Keratinocyte (primary cell): ENCODE results near the gene FAXC. TPM values are rescaled to one million over a fixed set of nuclear protein-coding genes. Genes with fewer than 3 reads are reported as not detected.

Experiments used
- DNase-seq: peaks from one replicate; pipeline ENCODE4 v3.0.0-alpha.2; 2011; ENCODE audit warnings: low read depth, missing footprints, low spot score
- FAIRE-seq: peaks from 2 replicates; lab custom pipeline; 2011; peaks lifted over from hg19 to GRCh38; lab: Jason Lieb, UNC
- H2AFZ ChIP-seq: 2 replicates; pipeline ENCODE4 v1.6.0; 2012; ENCODE audit warnings: low read length, control low read depth, inconsistent platforms; ENCODE audit not compliant: control insufficient read depth
- H3K27ac ChIP-seq: 2 replicates; pipeline ENCODE4 v1.5.1; 2011; ENCODE audit warnings: low read length; ENCODE audit not compliant: control insufficient read depth, insufficient read depth
- H3K27me3 ChIP-seq: 3 replicates; pipeline ENCODE4 v1.6.0; 2011; ENCODE audit warnings: low read length; ENCODE audit not compliant: control insufficient read depth, insufficient read depth; ENCODE audit errors: extremely low read depth
- H3K36me3 ChIP-seq, 2 experiments: 2 replicates in 1 of 2; 3 replicates in 1 of 2; pipeline ENCODE4 v1.5.1; 2011; ENCODE audit warnings: low read length in 2 of 2, mild to moderate bottlenecking in 1 of 2; ENCODE audit not compliant: control insufficient read depth in 2 of 2, insufficient read depth in 2 of 2; ENCODE audit errors: extremely low read depth in 1 of 2
- H3K4me1 ChIP-seq: 3 replicates; pipeline ENCODE4 v1.5.1; 2011; ENCODE audit warnings: low read length; ENCODE audit not compliant: control insufficient read depth, insufficient read depth; ENCODE audit errors: extremely low read depth
- H3K4me2 ChIP-seq: 3 replicates; pipeline ENCODE4 v1.6.0; 2011; ENCODE audit warnings: low read depth, low read length; ENCODE audit not compliant: control insufficient read depth, insufficient read depth; ENCODE audit errors: extremely low read depth
- H3K4me3 ChIP-seq, 3 experiments: fragments of 200-600 bp in 1 of 3; sonication (generic) in 1 of 3; 2 replicates in 2 of 3; 3 replicates in 1 of 3; pipeline ENCODE4 v1.5.1; 2011 to 2016; ENCODE audit warnings: low read length in 3 of 3, mild to moderate bottlenecking in 3 of 3, control low read depth in 2 of 3, inconsistent platforms in 1 of 3, low read depth in 1 of 3, mixed read lengths in 1 of 3, mixed run types in 1 of 3, moderate library complexity in 1 of 3; ENCODE audit not compliant: control insufficient read depth in 2 of 3, insufficient read depth in 2 of 3; ENCODE audit errors: extremely low read depth in 1 of 3
- H3K79me2 ChIP-seq: 2 replicates; pipeline ENCODE4 v1.6.0; 2012; ENCODE audit warnings: low read length; ENCODE audit not compliant: control insufficient read depth, insufficient read depth
- H3K9ac ChIP-seq: 3 replicates; pipeline ENCODE4 v1.6.0; 2011; ENCODE audit warnings: low read length; ENCODE audit not compliant: control insufficient read depth, insufficient read depth; ENCODE audit errors: extremely low read depth
- H3K9me1 ChIP-seq: 3 replicates; pipeline ENCODE4 v1.6.0; 2011; ENCODE audit warnings: low read length; ENCODE audit not compliant: control insufficient read depth, insufficient read depth; ENCODE audit errors: extremely low read depth
- H3K9me3 ChIP-seq: 2 replicates; pipeline ENCODE4 v1.5.1; 2012; ENCODE audit warnings: low read depth, low read length; ENCODE audit not compliant: control insufficient read depth
- H4K20me1 ChIP-seq: 3 replicates; pipeline ENCODE4 v1.6.0; 2011; ENCODE audit warnings: low read length; ENCODE audit not compliant: control insufficient read depth, insufficient read depth; ENCODE audit errors: extremely low read depth
- EZH2 ChIP-seq: IDR thresholded peaks from one replicate; pipeline ENCODE4 v1.6.1; 2012; ENCODE audit warnings: inconsistent platforms, mild to moderate bottlenecking, low read length, moderate library complexity
- dilution Hi-C: fragments of 300-500 bp; cut with MboI; formaldehyde crosslinking; loops from one replicate; pipeline ENCODE4 v1.7.0; 2020; ENCODE audit warnings: low sequenced_read_pairs; ENCODE audit not compliant: extremely low pct_ligation_motif_present
- polyA plus RNA-seq, 5 experiments: library from polyadenylated mRNA; depleted of rRNA in 3 of 5; stranded (reverse) in 3 of 5; stranded (forward) in 1 of 5; unstranded in 1 of 5; fragments of >200 nt; gene quantifications; 1 replicate in 1 of 5; 2 replicates in 3 of 5; 3 replicates in 1 of 5; pipeline versions ENCODE4 v1.2.1 to v1.2.3, GENCODE V29; 2011 to 2012; ENCODE audit warnings: missing spikeins in 2 of 5, low read depth in 1 of 5, low replicate concordance in 1 of 5
- TF ChIP-seq, protein P1 (sequence below), 3 experiments: IDR thresholded peaks in 1 of 3; conservative IDR thresholded peaks in 1 of 3; optimal IDR thresholded peaks in 1 of 3; 2 replicates in 2 of 3; 3 replicates in 1 of 3; pipeline versions ENCODE3 to v1.5.1; 2011; ENCODE audit warnings: low read length in 3 of 3, mild to moderate bottlenecking in 3 of 3, moderate library complexity in 2 of 3, control low read depth in 1 of 3, inconsistent platforms in 1 of 3; ENCODE audit not compliant: insufficient read depth in 2 of 3; ENCODE audit errors: extremely low read depth in 1 of 3

The FAXC gene
- polyA plus RNA-seq, 1 donor (not counting 4 experiments of a cell fraction or from before 2014, with no cell fraction given) = 8.3 TPM

DNA sequence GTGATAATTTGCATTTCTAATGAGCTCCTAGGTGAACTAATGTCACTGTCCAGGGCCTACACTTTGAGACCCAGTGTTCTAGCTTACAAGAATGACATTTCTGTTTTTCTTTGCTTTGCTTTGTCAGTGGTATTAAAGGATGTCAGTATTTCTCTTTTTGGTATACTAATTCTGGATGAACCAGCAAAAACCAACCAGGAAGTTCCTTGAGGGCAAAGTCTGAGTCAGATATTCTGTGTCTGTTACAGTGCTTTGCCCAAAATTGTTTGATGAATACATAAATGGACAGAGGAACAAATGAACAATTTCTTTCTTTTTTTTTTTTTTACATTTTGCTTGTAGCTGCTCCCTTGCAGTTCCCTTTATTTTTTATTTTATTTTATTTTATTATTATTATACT lies 29.2 kb upstream of the FAXC start:
- Histone ChIP-seq H3K4me2 (no peak overlapping the region), H3K9me1 (no peaks in the 10 kb centered on the region), H3K4me1 (no peaks in the 10 kb centered on the region), H3K79me2 (no peaks in the 10 kb centered on the region), H3K36me3 (no peaks in the 10 kb centered on the region), H3K4me3 (no peak overlapping the region), H3K27ac (no peak overlapping the region), H4K20me1 (no peaks in the 10 kb centered on the region), H3K9ac (no peak overlapping the region), H3K9me3 (no peaks in the 10 kb centered on the region), H3K27me3 (no peaks in the 10 kb centered on the region), H2AFZ (no peak overlapping the region)
- dilution Hi-C loops = no loop called here
- TF ChIP-seq EZH2 = no peak
- TF ChIP-seq, protein P1, sequence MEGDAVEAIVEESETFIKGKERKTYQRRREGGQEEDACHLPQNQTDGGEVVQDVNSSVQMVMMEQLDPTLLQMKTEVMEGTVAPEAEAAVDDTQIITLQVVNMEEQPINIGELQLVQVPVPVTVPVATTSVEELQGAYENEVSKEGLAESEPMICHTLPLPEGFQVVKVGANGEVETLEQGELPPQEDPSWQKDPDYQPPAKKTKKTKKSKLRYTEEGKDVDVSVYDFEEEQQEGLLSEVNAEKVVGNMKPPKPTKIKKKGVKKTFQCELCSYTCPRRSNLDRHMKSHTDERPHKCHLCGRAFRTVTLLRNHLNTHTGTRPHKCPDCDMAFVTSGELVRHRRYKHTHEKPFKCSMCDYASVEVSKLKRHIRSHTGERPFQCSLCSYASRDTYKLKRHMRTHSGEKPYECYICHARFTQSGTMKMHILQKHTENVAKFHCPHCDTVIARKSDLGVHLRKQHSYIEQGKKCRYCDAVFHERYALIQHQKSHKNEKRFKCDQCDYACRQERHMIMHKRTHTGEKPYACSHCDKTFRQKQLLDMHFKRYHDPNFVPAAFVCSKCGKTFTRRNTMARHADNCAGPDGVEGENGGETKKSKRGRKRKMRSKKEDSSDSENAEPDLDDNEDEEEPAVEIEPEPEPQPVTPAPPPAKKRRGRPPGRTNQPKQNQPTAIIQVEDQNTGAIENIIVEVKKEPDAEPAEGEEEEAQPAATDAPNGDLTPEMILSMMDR (optimal IDR thresholded peaks at IDR 0.05 in 1 of 3, IDR thresholded peaks at IDR 0.05 in 1 of 3, conservative IDR thresholded peaks at IDR 0.05 in 1 of 3; ENCODE audit: extremely low read depth in 1 of 3, insufficient read depth in 2 of 3, low read length in 3 of 3) = no peak
- FAIRE-seq (no peak), DNase-seq (no peak)

- Histone ChIP-seq H3K27me3 (no peaks in the 10 kb centered on the region), H3K79me2 (no peaks in the 10 kb centered on the region), H3K36me3 (no peaks in the 10 kb centered on the region), H3K9me1 (no peaks in the 10 kb centered on the region), H3K27ac (no peak overlapping the region), H3K4me3 (no peak overlapping the region), H3K9ac (no peak overlapping the region), H4K20me1 (no peaks in the 10 kb centered on the region), H2AFZ (no peak overlapping the region), H3K4me1 (no peaks in the 10 kb centered on the region), H3K4me2 (no peak overlapping the region), H3K9me3 (no peaks in the 10 kb centered on the region)
- FAIRE-seq (no peak), DNase-seq (no peak)
- TF ChIP-seq, protein P1 (optimal IDR thresholded peaks at IDR 0.05 in 1 of 3, IDR thresholded peaks at IDR 0.05 in 1 of 3, conservative IDR thresholded peaks at IDR 0.05 in 1 of 3; ENCODE audit: extremely low read depth in 1 of 3, insufficient read depth in 2 of 3, low read length in 3 of 3) = no peak
- TF ChIP-seq EZH2 = no peak
- dilution Hi-C loops = no loop called here
Measured at GRCh38 chr6:99369533-99369932, 20.1 kb upstream of the FAXC start.
